Activated naive CD4-positive, alpha-beta T cell treated with anti-CD3 and anti-CD28 coated beads, Interleukin-2, amount 50 U/mL, for 72 hours (primary cell): ENCODE measurements around the gene THEM5. TPM values are rescaled to one million over a fixed set of nuclear protein-coding genes. Genes with fewer than 3 reads are reported as not detected.
"Not testable (repeated sequence)": the region's sequence is repeated elsewhere in the genome, so short reads cannot be mapped to it uniquely, and the experiment has no call there.

Source experiments
- ATAC-seq, 2 donors: fragments of 150-1000 bp; cut with Tn5 transposase; 2 replicates each; pipeline ENCODE4 v1.10.0; 2021; ENCODE audit warnings: mild to moderate bottlenecking in 2 of 2, moderate library complexity in 2 of 2
- DNase-seq, 2 donors: peaks; one replicate each; pipeline ENCODE4 v3.0.0; 2021 to 2022; ENCODE audit warnings: low spot score in 2 of 2
- H3K27ac Mint-ChIP-seq, 2 donors: one replicate each; pipeline ENCODE4 v1.8.0; 2022; ENCODE audit warnings: mild to moderate bottlenecking in 2 of 2, mixed read lengths in 2 of 2
- H3K36me3 Mint-ChIP-seq, 2 donors: one replicate each; pipeline ENCODE4 v1.8.0; 2022; ENCODE audit warnings: mixed read lengths in 2 of 2
- H3K9me3 Mint-ChIP-seq, 2 donors: one replicate each; pipeline ENCODE4 v1.8.0; 2022; ENCODE audit warnings: mixed read lengths in 2 of 2
- total RNA-seq, 2 donors: library from RNA; stranded (reverse); gene quantifications; one replicate each; pipeline ENCODE4 v1.2.3, GENCODE V29; 2022

THEM5 gene
- total RNA-seq, 2 donors from 2014 or later: not detected

DNA sequence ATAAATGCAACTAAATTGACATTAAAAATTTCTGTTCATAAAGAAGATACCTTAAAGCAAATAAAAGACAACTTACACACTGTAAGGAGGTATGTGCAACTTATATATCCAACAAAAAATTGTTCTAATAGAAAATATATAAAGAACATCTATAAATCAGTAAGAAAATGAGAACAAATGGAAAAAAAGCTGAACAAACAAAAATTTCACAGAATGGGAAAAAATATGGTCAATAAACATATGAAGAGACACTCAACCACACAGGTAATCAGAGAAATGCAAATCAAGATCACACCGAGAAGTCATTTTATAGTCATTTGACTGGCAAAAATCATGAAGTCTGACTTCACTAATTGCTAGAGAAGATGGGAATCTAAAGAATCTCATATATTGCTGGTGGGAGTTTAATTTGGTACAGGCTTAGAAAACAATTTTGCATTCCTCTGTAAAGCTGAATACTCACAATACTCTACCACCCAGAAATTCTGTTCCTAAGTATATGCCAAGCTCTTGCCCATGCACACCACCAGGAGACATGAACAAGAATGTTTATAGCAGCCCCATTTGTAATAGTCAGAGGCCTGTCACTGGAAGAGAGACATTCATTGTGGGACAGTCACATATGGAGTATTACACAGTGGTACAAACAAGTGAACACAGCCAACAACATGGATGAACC is 22.0 kb upstream of the THEM5 start:
- Mint-ChIP-seq H3K36me3 (peaks cover 6 to 21% of the 10 kb centered on the region in 2 donors), H3K9me3 (no peaks in the 10 kb centered on the region), H3K27ac (no peak overlapping the region)
- ATAC-seq (no peak), DNase-seq (no peak)

DNA sequence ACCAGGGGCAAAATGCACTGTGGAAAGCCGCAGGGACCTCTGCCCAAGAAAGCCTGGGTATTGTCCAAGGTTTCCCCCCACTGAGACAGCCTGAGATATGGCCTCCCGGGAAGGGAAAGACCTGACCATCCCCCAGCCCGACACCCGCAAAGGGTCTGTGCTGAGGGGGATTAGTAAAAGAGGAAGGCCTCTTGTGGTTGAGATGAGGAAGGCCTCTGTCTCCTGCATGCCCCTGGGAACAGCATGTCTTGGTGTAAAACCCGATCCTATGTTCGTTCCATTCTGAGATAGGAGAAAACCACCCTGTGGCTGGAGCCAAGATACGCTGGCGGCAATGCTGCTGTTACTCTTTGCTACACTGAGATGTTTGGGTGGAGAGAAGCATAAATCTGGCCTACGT is 19.3 kb upstream of the THEM5 start:
- H3K9me3 Mint-ChIP-seq, H3K27ac Mint-ChIP-seq, DNase-seq, ATAC-seq: not testable (repeated sequence)
- H3K36me3 Mint-ChIP-seq: peaks cover 6 to 21% of the 10 kb centered on the region in 2 donors

- no peak for DNase-seq
- Mint-ChIP-seq H3K36me3 (peaks cover 6 to 15% of the 10 kb centered on the region in 2 donors), H3K9me3 (peaks cover 0 to 7% of the 10 kb centered on the region in 2 donors)
Observed at GRCh38 chr1:151871284-151872030, 17.9 kb upstream of the THEM5 start.

DNA sequence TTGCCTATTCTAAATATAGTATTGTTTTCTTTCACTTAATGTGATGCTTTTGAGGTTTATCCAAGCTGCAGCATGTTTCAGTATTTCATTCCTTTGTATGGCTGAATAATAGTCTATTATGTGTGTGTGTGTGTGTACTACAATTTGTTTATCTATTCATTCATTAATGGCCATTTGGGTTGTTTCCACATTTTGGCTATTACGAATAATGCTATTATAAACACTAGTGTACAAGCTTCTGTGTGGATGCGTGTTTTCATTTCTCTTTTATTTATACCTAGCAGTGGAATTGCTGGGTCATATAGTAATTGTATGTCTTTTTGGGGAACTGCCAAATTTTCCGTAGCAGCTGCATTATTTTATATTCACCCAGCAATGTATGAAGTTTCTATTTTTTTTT is 15.0 kb upstream of the THEM5 start:
- H3K9me3 Mint-ChIP-seq: peaks cover 0 to 7% of the 10 kb centered on the region in 2 donors
- no peak overlapping the region for H3K27ac Mint-ChIP-seq
- no peak for ATAC-seq
- H3K36me3 Mint-ChIP-seq: peaks cover 0 to 5% of the 10 kb centered on the region in 2 donors
- DNase-seq: no peak

More at GRCh38 chr1:151871284-151872030, 17.9 kb upstream of the THEM5 start:
- no peak for ATAC-seq
- no peak overlapping the region for H3K27ac Mint-ChIP-seq

DNA sequence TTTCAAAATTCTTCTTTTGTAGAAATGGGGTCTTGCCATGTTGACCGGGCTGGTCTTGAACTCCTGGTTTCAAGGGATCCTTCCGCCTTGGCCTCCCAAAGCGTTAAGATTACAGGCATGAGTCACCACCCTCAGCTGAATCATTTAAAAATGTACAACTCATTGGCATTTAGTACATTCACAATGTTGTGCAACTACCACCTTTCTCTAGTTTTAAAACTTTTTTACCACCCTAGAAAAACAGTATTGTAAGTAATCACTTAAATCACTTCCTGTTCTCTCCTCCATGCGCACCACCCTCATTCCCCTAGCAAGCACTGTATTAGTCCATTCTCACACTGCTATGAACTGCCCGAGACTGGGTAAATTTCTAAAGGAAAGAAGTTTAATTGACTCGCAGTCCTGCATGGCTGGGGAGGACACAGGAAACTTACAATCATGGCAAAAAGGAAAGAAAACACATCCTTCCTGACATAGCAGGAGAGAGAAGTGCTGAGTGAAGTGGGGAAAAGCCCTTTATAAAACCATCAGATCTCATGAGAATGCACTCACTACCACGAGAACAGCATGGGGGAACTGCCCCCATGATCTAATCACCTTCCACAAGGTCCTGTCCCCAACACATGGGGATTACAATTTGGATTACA is 14.4 kb upstream of the THEM5 start:
- no peaks in the 10 kb centered on the region for H3K36me3 Mint-ChIP-seq
- DNase-seq (no peak), ATAC-seq (peak; percentile 26 to 67)
- H3K27ac Mint-ChIP-seq: no peak overlapping the region
- peaks cover 0 to 7% of the 10 kb centered on the region in 2 donors for H3K9me3 Mint-ChIP-seq

DNA sequence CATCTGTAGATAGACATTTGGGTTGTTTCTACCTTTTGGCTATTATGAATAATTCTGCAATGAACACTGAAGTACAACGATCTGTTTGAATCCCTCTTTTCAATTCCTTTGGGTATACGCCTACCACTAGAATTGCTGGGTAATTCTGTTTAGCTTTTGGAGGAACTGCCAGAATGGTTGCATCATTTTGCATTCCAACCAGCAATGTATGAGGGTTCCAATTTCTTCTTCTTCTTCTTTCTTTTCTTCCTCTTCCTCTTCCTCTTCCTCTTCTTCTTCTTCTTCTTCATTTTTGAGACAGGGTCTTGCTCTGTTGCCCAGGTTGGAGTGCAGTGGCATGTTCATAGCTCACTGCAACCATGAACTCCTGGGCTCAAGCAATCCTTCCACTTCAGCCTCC is 13.8 kb upstream of the THEM5 start:
- ATAC-seq: no peak
- no peak for DNase-seq
- H3K27ac Mint-ChIP-seq: no peak overlapping the region
- H3K36me3 Mint-ChIP-seq: no peaks in the 10 kb centered on the region
- peaks cover 0 to 7% of the 10 kb centered on the region in 2 donors for H3K9me3 Mint-ChIP-seq

- DNase-seq: no peak
- H3K9me3 Mint-ChIP-seq: peaks cover 0 to 7% of the 10 kb centered on the region in 2 donors
- ATAC-seq: no peak
- H3K36me3 Mint-ChIP-seq: no peaks in the 10 kb centered on the region
- no peak overlapping the region for H3K27ac Mint-ChIP-seq
Observed at GRCh38 chr1:151864411-151864810, 10.9 kb upstream of the THEM5 start.

GRCh38 chr1:151862604-151863003 is 9.1 kb upstream of the THEM5 start:
- DNase-seq: no peak
- H3K9me3 Mint-ChIP-seq: peaks cover 0 to 2% of the 10 kb centered on the region in 2 donors
- H3K36me3 Mint-ChIP-seq: no peaks in the 10 kb centered on the region
- ATAC-seq: no peak
- H3K27ac Mint-ChIP-seq: no peak overlapping the region

DNA sequence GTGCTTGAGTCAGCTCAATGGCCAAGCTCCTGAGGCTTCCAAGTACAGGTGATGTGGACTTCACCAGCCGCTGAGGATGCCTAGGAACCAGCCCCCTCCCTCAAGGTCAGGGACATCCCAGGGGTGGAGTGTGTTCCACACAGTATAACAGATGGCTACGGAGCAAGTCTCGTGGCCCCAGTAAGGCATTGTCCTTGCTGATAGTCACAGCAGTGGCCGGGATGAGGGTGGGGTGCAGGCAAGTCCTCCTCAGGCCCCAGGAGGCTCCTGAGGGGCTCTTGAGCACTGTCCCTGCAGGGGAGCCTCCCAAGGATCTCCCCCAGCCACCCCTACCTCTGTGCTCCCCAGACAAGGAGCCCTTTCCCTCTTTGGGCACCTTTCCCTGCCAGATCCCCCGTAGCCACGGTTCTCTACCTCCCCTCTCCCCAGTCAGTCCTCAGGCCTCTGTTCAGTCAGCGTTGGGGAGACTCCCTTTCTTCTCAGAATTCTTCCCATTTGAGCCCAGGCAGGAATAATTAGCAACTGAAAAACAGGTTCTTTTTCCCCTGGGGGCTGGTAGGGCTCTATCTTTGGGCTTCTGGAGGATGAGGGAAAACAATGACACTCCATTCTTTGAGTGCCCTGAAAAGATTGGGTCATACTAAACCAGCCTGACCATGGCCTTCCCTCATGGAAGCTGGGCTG is 7.1 kb upstream of the THEM5 start:
- Mint-ChIP-seq H3K27ac (no peak overlapping the region), H3K36me3 (no peaks in the 10 kb centered on the region), H3K9me3 (no peaks in the 10 kb centered on the region)
- ATAC-seq (no peak), DNase-seq (no peak)

DNA sequence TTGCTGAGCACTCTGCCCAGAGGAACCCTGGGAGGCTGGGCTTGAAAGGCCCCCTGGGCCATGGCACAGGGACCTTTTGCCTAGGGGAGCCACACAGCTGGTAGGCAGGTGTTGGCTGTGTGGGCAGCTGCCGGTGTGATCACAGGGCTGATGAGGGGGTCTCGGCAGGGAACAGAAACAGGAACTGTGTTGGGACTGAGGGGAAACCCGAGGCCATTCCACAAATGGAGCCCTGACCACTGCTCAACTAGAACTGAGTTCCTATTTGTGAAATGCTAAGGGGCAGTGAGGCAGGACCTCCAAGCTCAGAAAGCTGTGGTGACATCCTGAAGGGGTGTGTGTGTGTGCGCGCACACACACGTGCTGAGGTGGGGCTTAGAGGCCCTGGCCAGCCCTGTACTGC is 6.4 kb upstream of the THEM5 start:
- ATAC-seq: no peak
- no peak for DNase-seq
- no peaks in the 10 kb centered on the region for H3K9me3 Mint-ChIP-seq
- H3K27ac Mint-ChIP-seq: peak overlapping the region in 1 of 2 donors; percentile 88
- H3K36me3 Mint-ChIP-seq: no peaks in the 10 kb centered on the region

- DNase-seq (no peak), ATAC-seq (no peak)
- H3K9me3 Mint-ChIP-seq: no peaks in the 10 kb centered on the region
- no peaks in the 10 kb centered on the region for H3K36me3 Mint-ChIP-seq
- peak overlapping the region in 1 of 2 donors; percentile 88 for H3K27ac Mint-ChIP-seq
Observed at GRCh38 chr1:151858886-151859665, 5.6 kb upstream of the THEM5 start.

DNA sequence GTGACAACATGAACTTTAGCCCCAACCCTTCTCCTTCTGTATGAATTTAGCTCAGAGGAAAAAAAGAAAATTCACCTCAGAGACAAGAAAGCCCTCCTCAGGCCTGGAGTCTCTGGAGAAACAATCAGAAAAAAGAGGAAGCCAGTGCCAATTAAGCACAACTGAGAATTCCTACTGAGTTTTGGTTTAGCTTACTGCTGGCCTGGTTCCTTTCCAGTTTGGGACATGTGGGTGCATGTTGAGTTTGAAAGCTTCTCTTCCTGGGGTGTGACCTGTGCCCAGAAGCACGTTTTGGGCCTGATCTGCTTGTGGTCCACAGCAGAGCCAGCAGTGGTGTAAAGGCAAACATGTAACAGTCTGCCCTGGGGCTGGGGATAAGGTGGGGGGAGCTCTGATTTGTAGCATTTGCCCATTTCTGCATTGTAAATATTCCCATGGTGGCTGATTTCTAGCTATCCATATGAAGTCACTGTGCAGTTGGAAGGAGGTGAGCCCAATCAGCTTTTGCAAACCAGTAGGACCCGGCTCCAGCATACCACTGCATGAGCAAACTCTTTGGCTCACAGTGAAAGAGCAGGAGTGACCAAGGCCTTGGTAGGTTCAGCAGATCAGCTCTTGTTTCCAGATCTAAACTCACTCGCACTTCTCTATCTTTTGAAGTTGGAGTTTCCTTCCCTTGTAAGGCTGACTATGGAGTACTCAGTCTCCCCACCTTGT is 4.7 kb upstream of the THEM5 start:
- DNase-seq (no peak), ATAC-seq (no peak)
- H3K9me3 Mint-ChIP-seq: no peaks in the 10 kb centered on the region
- H3K36me3 Mint-ChIP-seq: no peaks in the 10 kb centered on the region
- H3K27ac Mint-ChIP-seq: no peak overlapping the region

GRCh38 chr1:151855933-151856332 is 2.4 kb upstream of the THEM5 start:
- H3K36me3 Mint-ChIP-seq: no peaks in the 10 kb centered on the region
- H3K9me3 Mint-ChIP-seq: no peaks in the 10 kb centered on the region
- no peak for ATAC-seq
- DNase-seq: no peak
- no peak overlapping the region for H3K27ac Mint-ChIP-seq

DNA sequence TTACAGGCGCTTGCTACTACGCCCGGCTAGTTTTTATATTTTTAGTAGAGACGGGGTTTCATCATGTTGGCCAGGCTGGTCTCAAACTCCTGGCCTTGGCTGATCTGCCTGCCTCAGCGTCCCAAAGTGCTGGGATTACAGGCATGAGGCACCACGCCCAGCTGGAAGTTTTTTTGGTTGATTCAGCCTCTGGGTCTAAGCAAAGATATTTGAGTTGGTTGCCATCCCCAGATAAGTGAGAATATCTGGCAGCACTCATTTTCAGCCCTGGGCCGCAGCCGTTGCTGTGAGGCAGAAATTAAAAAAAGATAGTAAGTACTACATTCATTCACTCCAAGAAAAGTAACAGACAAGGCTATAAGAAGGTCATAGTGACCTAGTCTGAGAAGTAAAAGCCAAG is 2.0 kb upstream of the THEM5 start:
- ATAC-seq, H3K36me3 Mint-ChIP-seq, H3K27ac Mint-ChIP-seq, H3K9me3 Mint-ChIP-seq, DNase-seq: not testable (repeated sequence)

- peaks cover 6 to 7% of the 10 kb centered on the region in 2 donors for H3K36me3 Mint-ChIP-seq
- H3K9me3 Mint-ChIP-seq: no peaks in the 10 kb centered on the region
- H3K27ac Mint-ChIP-seq: no peak overlapping the region
- DNase-seq (no peak), ATAC-seq (no peak)
Observed at GRCh38 chr1:151854658-151855057, 1.1 kb upstream of the THEM5 start.

DNA sequence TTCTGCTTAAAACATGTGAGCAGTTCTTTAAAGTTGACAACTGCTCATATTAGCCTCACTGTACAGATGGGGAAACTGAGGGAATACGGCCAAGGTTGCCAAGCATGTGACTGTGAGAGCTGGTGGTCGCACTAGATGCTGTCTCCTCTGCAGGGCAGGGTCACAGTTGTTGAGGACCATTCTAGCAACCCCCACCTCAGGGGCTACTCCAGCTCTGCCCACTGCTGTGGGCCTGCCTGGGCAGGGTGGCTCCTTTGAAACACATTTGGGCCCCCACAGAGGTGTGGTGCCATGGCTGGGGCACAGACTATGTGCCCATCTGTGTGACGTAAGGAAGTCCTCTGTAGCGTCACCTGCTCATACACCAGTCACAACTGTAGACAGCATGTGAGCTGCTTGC is 779 bp downstream of the THEM5 start:
- peaks cover 8 to 19% of the 10 kb centered on the region in 2 donors for H3K36me3 Mint-ChIP-seq
- no peak overlapping the region for H3K27ac Mint-ChIP-seq
- no peaks in the 10 kb centered on the region for H3K9me3 Mint-ChIP-seq
- DNase-seq (no peak), ATAC-seq (no peak)
